K562 (cell line): ENCODE measurements around the gene DTL. TPM values are rescaled to one million over a fixed set of nuclear protein-coding genes. Genes with fewer than 3 reads are reported as not detected.

Experiments
- BACH1 ChIP-seq: fragments of 200-800 bp; sonication (Bioruptor generic); IDR thresholded peaks from 2 replicates; pipeline ENCODE4 v1.6.1; 2016; ENCODE audit warnings: missing genetic modification characterization, missing compliant biosample characterization
- ETS1 ChIP-seq: conservative IDR thresholded peaks from 2 replicates; pipeline ENCODE4 v1.6.1; 2011; ENCODE audit warnings: low read depth, mild to moderate bottlenecking, low read length; ENCODE audit not compliant: control insufficient read depth
- NFIC ChIP-seq: fragments of 450-650 bp; IDR thresholded peaks from 2 replicates; pipeline ENCODE4 v1.6.1; 2017; ENCODE audit warnings: mild to moderate bottlenecking, inconsistent platforms
- RBM15 ChIP-seq: fragments of 200-400 bp; formaldehyde crosslinking; IDR thresholded peaks from 2 replicates; pipeline ENCODE4 v1.6.1; 2018; ENCODE audit warnings: mild to moderate bottlenecking, low read length, moderate library complexity; ENCODE audit not compliant: insufficient read depth
- SOX6 ChIP-seq: fragments of 450-650 bp; IDR thresholded peaks from 2 replicates; pipeline ENCODE4 v1.6.1; 2014; ENCODE audit warnings: mild to moderate bottlenecking
- UBTF ChIP-seq, 2 experiments: IDR thresholded peaks; 2 replicates each; pipeline ENCODE4 v1.6.1; 2012; ENCODE audit warnings: improper control_type of control experiment in 2 of 2, low read depth in 2 of 2, low read length in 2 of 2, borderline replicate concordance in 1 of 2
- ZNF121 ChIP-seq: sonication (generic); formaldehyde crosslinking; conservative IDR thresholded peaks from 2 replicates; pipeline ENCODE4 v1.8.0; 2022; ENCODE audit warnings: missing genetic modification reagents
- ZSCAN29 ChIP-seq: fragments of 450-650 bp; IDR thresholded peaks from 2 replicates; pipeline ENCODE4 v1.6.1; 2017
- polyA plus RNA-seq, 8 experiments: library from polyadenylated mRNA; depleted of rRNA in 4 of 8; stranded (reverse) in 5 of 8; unstranded in 3 of 8; fragments of >200 nt; fragmentation: Nextera tagmentation in 2 of 8; fragmentation: Illumina TruSeq in 1 of 8; extraction: Ambion mirVana in 2 of 8; extraction: Trizol in 1 of 8; gene quantifications; 2 replicates each; pipeline versions ENCODE4 v1.2.1 to v1.2.3, GENCODE V29; 2011 to 2014; ENCODE audit warnings: inconsistent platforms in 1 of 8, missing spikeins in 1 of 8
- total RNA-seq, 7 experiments: library from RNA; depleted of rRNA in 6 of 7; stranded (reverse); fragments of >200 nt in 6 of 7; fragmentation: Illumina TruSeq in 2 of 7; extraction: Trizol in 2 of 7; gene quantifications; 2 replicates each; pipeline versions ENCODE4 v1.2.1 to v1.2.3, GENCODE V29; 2011 to 2021; ENCODE audit warnings: low replicate concordance in 1 of 7
- TF ChIP-seq, protein P1 (sequence below), 2 experiments: fragments of 450-650 bp; IDR thresholded peaks; 2 replicates each; pipeline ENCODE4 v1.6.1; 2016
- TF ChIP-seq, protein P2 (sequence below), 2 experiments: fragments of 450-650 bp; formaldehyde crosslinking in 1 of 2; IDR thresholded peaks; 2 replicates each; pipeline versions ENCODE4 v1.4.0 to v1.6.1; 2014 to 2020; ENCODE audit warnings: mild to moderate bottlenecking in 2 of 2, borderline replicate concordance in 1 of 2, low read depth in 1 of 2
- TF ChIP-seq, protein P3 (sequence below): fragments of 250-450 bp; sonication (Bioruptor Pico); IDR thresholded peaks from 2 replicates; pipeline ENCODE4 v1.5.0; 2022; ENCODE audit warnings: mild to moderate bottlenecking

The DTL gene
- total and polyA plus RNA-seq, 9 of the 15 experiments (the other 6 are each of a cell fraction or from before 2014, with no cell fraction given) = 38.3 to 81.0 (median 63.2) TPM

- TF ChIP-seq SOX6 (no peak), BACH1 (no peak), ETS1 (no peak), ZNF121 (CRISPR knock-in tag) (no peak), NFIC (0 out of 2 replicates have a peak, but pooled peaks have one; percentile 3), RBM15 (no peak), UBTF (IDR thresholded peaks at IDR 0.05; ENCODE audit: borderline replicate concordance in 1 of 2, low read depth in 2 of 2, low read length in 2 of 2) (no peak), ZSCAN29 (no peak)
- TF ChIP-seq, protein P1, sequence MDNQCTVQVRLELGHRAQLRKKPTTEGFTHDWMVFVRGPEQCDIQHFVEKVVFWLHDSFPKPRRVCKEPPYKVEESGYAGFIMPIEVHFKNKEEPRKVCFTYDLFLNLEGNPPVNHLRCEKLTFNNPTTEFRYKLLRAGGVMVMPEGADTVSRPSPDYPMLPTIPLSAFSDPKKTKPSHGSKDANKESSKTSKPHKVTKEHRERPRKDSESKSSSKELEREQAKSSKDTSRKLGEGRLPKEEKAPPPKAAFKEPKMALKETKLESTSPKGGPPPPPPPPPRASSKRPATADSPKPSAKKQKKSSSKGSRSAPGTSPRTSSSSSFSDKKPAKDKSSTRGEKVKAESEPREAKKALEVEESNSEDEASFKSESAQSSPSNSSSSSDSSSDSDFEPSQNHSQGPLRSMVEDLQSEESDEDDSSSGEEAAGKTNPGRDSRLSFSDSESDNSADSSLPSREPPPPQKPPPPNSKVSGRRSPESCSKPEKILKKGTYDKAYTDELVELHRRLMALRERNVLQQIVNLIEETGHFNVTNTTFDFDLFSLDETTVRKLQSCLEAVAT (IDR thresholded peaks at IDR 0.05) = 0 out of 4 replicates have a peak, but pooled peaks of 1 of the 2 experiments have one; percentile 30
- TF ChIP-seq, protein P2, sequence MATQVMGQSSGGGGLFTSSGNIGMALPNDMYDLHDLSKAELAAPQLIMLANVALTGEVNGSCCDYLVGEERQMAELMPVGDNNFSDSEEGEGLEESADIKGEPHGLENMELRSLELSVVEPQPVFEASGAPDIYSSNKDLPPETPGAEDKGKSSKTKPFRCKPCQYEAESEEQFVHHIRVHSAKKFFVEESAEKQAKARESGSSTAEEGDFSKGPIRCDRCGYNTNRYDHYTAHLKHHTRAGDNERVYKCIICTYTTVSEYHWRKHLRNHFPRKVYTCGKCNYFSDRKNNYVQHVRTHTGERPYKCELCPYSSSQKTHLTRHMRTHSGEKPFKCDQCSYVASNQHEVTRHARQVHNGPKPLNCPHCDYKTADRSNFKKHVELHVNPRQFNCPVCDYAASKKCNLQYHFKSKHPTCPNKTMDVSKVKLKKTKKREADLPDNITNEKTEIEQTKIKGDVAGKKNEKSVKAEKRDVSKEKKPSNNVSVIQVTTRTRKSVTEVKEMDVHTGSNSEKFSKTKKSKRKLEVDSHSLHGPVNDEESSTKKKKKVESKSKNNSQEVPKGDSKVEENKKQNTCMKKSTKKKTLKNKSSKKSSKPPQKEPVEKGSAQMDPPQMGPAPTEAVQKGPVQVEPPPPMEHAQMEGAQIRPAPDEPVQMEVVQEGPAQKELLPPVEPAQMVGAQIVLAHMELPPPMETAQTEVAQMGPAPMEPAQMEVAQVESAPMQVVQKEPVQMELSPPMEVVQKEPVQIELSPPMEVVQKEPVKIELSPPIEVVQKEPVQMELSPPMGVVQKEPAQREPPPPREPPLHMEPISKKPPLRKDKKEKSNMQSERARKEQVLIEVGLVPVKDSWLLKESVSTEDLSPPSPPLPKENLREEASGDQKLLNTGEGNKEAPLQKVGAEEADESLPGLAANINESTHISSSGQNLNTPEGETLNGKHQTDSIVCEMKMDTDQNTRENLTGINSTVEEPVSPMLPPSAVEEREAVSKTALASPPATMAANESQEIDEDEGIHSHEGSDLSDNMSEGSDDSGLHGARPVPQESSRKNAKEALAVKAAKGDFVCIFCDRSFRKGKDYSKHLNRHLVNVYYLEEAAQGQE (IDR thresholded peaks at IDR 0.05; ENCODE audit: borderline replicate concordance) = peak; percentile 90
- TF ChIP-seq, protein P2 (CRISPR knock-in tag; IDR thresholded peaks at IDR 0.05; ENCODE audit: low read depth) = no peak
- TF ChIP-seq, protein P3, sequence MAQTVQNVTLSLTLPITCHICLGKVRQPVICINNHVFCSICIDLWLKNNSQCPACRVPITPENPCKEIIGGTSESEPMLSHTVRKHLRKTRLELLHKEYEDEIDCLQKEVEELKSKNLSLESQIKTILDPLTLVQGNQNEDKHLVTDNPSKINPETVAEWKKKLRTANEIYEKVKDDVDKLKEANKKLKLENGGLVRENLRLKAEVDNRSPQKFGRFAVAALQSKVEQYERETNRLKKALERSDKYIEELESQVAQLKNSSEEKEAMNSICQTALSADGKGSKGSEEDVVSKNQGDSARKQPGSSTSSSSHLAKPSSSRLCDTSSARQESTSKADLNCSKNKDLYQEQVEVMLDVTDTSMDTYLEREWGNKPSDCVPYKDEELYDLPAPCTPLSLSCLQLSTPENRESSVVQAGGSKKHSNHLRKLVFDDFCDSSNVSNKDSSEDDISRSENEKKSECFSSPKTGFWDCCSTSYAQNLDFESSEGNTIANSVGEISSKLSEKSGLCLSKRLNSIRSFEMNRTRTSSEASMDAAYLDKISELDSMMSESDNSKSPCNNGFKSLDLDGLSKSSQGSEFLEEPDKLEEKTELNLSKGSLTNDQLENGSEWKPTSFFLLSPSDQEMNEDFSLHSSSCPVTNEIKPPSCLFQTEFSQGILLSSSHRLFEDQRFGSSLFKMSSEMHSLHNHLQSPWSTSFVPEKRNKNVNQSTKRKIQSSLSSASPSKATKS (CRISPR knock-in tag) = no peak
Measured at GRCh38 chr1:212070720-212071302, 35.3 kb downstream of the DTL start (continued).
